Umbilical cord (tissue), 2 donors: ENCODE data around the gene CPXM2. TPM values are rescaled to one million over a fixed set of nuclear protein-coding genes. Genes with fewer than 3 reads are reported as not detected.

Source experiments
- DNase-seq: peaks from one replicate; pipeline ENCODE4 v3.0.0-alpha.2; 2015; ENCODE audit warnings: low spot score
- total RNA-seq: library from RNA; depleted of rRNA; stranded (reverse); fragments of >200 nt; gene quantifications from one replicate; pipeline ENCODE4 v1.2.3, GENCODE V29; 2014; ENCODE audit warnings: low replicate concordance; ENCODE audit not compliant: insufficient read depth

The CPXM2 gene
- total RNA-seq, 1 donor from 2014 or later, result 122 TPM

GRCh38 chr10:123848564-123849457 lies 42.8 kb downstream of the CPXM2 start:
- DNase-seq, result no peak

- peak; percentile 81 for DNase-seq
Measured at GRCh38 chr10:123847686-123848432, 43.7 kb downstream of the CPXM2 start.

GRCh38 chr10:123843835-123844234 lies 47.8 kb downstream of the CPXM2 start:
- no peak for DNase-seq

- no peak for DNase-seq
Measured at GRCh38 chr10:123842692-123843385, 48.8 kb downstream of the CPXM2 start.

GRCh38 chr10:123841560-123841959 lies 50.0 kb downstream of the CPXM2 start:
- no peak for DNase-seq

- DNase-seq, result no peak
Measured at GRCh38 chr10:123841115-123841514, 50.5 kb downstream of the CPXM2 start.

GRCh38 chr10:123840714-123841113 lies 50.9 kb downstream of the CPXM2 start:
- no peak for DNase-seq

- DNase-seq, result no peak
Measured at GRCh38 chr10:123838596-123839310, 52.9 kb downstream of the CPXM2 start.

- no peak for DNase-seq
Measured at GRCh38 chr10:123837756-123838155, 53.9 kb downstream of the CPXM2 start.

- DNase-seq, result no peak
Measured at GRCh38 chr10:123836418-123837145, 55.0 kb downstream of the CPXM2 start.

- DNase-seq, result no peak
Measured at GRCh38 chr10:123835575-123835974, 56.0 kb downstream of the CPXM2 start.

GRCh38 chr10:123833170-123833850 lies 58.3 kb downstream of the CPXM2 start:
- DNase-seq, result no peak

GRCh38 chr10:123831259-123831658 lies 60.3 kb downstream of the CPXM2 start:
- no peak for DNase-seq

- DNase-seq, result no peak
Measured at GRCh38 chr10:123821136-123821535, 70.5 kb downstream of the CPXM2 start.

- DNase-seq, result no peak
Measured at GRCh38 chr10:123809632-123810031, 82.0 kb downstream of the CPXM2 start.

- DNase-seq, result no peak
Measured at GRCh38 chr10:123808906-123809305, 82.7 kb downstream of the CPXM2 start.

GRCh38 chr10:123808286-123808685 lies 83.3 kb downstream of the CPXM2 start:
- DNase-seq, result no peak

GRCh38 chr10:123807444-123808035 lies 84.1 kb downstream of the CPXM2 start:
- DNase-seq, result no peak

GRCh38 chr10:123804716-123805115 lies 86.9 kb downstream of the CPXM2 start:
- DNase-seq, result no peak

GRCh38 chr10:123800821-123801220 lies 90.8 kb downstream of the CPXM2 start:
- DNase-seq, result no peak
